ENCODE data around the gene PDX1. TPM values are rescaled to one million over a fixed set of nuclear protein-coding genes. Genes with fewer than 3 reads are reported as not detected.

PDX1 gene
- total and polyA plus RNA-seq, 9 of the 15 experiments (the other 6 are each of a cell fraction or from before 2014, with no cell fraction given) = not detected

DNA sequence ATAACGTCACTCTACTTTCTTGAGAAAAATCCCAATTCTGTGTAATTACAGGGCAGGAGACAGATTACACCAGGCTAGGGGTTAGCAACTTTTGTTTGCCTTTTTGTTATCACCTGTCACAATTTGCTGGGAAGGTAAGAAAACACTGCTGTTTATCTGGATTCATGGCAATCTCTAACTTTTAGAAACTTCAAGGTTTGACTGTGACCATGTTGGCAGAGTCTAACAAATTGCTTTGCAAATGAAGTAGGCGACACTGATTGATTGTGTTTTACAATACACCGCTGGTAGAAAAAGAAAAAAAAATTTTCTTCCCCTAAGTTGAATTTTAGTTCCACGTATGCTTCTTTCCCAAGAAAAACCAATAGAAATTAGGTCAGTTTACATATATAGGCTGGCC, 10.4 kb upstream of the PDX1 start:
- no peak for DNase-seq (ENCODE audit: extremely low read depth in 1 of 4, low spot score in 3 of 4)
- POLR2A ChIA-PET = no interaction called here
- H3K36me3 ChIP-seq (ENCODE audit: control insufficient read depth, insufficient read depth, low read length) = no peaks in the 10 kb centered on the region
- WGBS (ENCODE audit: insufficient coverage, low coverage, missing lambda C conversion rate) = 0% methylated on average over 4 of the region's 4 CpGs
- in situ Hi-C loops (cut with MboI) (no loop called here), intact Hi-C loops (cut with micrococcal nuclease) (no loop called here)
- ATAC-seq = no peak
- BruUV-seq (replicated peaks) = no TSS peak
- no peak overlapping the region for H2AFZ ChIP-seq (ENCODE audit: low read depth, low read length)
- FAIRE-seq = no peak
- H4K20me1 ChIP-seq (replicated peaks; ENCODE audit: control insufficient read depth, insufficient read depth, low read length) = no peaks in the 10 kb centered on the region
- H3K27me3 ChIP-seq (ENCODE audit: control insufficient read depth in 2 of 2, insufficient read depth in 2 of 2, low read length in 2 of 2) = peaks cover 4 to 6% of the 10 kb centered on the region in 2 experiments; a peak in 4 of 5 replicates
- no peak overlapping the region for H3K4me3 ChIP-seq
- no peaks in the 10 kb centered on the region for H3K4me1 ChIP-seq (replicated peaks in 1 of 2; ENCODE audit: control insufficient read depth in 2 of 2, insufficient read depth in 2 of 2, low read length in 2 of 2)
- no peaks in the 10 kb centered on the region for H3K79me2 ChIP-seq (ENCODE audit: control insufficient read depth, insufficient read depth, low read length)
- no peaks in the 10 kb centered on the region for H3K9me3 ChIP-seq (replicated peaks; ENCODE audit: control insufficient read depth, insufficient read depth, low read depth, low read length)
- CTCF ChIA-PET (ENCODE audit: low intra/inter-chr PET ratio) = no interaction called here
- no peak overlapping the region for H3K27ac ChIP-seq (ENCODE audit: extremely low read depth, low read depth, low read length)
- no peak overlapping the region for H3K9ac ChIP-seq (ENCODE audit: insufficient read depth in 1 of 2, low read depth in 2 of 2, low read length in 2 of 2)
- H3K9me1 ChIP-seq (ENCODE audit: control insufficient read depth, insufficient read depth, low read length) = no peaks in the 10 kb centered on the region
- H3K4me2 ChIP-seq (ENCODE audit: insufficient read depth, low read length) = no peak overlapping the region
- no peak for TF ChIP-seq THRAP3 (IDR thresholded peaks at IDR 0.05; ENCODE audit: borderline replicate concordance)
- TF ChIP-seq E2F6 (IDR thresholded peaks at IDR 0.05; ENCODE audit: borderline replicate concordance in 1 of 2, extremely low read depth in 1 of 2, insufficient read depth in 1 of 2, insufficient read length in 1 of 2, low read depth in 1 of 2, low read length in 1 of 2, poor library complexity in 1 of 2, severe bottlenecking in 1 of 2) = no peak
- TF ChIP-seq CC2D1A (IDR thresholded peaks at IDR 0.05) = no peak
- TF ChIP-seq, protein P1, sequence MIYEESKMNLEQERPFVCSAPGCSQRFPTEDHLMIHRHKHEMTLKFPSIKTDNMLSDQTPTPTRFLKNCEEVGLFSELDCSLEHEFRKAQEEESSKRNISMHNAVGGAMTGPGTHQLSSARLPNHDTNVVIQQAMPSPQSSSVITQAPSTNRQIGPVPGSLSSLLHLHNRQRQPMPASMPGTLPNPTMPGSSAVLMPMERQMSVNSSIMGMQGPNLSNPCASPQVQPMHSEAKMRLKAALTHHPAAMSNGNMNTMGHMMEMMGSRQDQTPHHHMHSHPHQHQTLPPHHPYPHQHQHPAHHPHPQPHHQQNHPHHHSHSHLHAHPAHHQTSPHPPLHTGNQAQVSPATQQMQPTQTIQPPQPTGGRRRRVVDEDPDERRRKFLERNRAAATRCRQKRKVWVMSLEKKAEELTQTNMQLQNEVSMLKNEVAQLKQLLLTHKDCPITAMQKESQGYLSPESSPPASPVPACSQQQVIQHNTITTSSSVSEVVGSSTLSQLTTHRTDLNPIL (CRISPR knock-in tag; IDR thresholded peaks at IDR 0.05) = no peak
- no peak for TF ChIP-seq SFPQ (IDR thresholded peaks at IDR 0.05; ENCODE audit: low read depth, low read length)
- no peak for TF ChIP-seq HDAC8 (tag; IDR thresholded peaks at IDR 0.05)
- no peak for TF ChIP-seq SRSF7 (optimal IDR thresholded peaks at IDR 0.05; ENCODE audit: low read depth, low read length)
- TF ChIP-seq KLF16 (IDR thresholded peaks at IDR 0.05) = no peak
- TF ChIP-seq BHLHE40 (IDR thresholded peaks at IDR 0.05; ENCODE audit: low read length) = no peak
- TF ChIP-seq ZNF184 (CRISPR knock-in tag; IDR thresholded peaks at IDR 0.05) = no peak
- TF ChIP-seq ZNF232 (CRISPR knock-in tag; IDR thresholded peaks at IDR 0.05) = no peak
- TF ChIP-seq SMARCA5 (IDR thresholded peaks at IDR 0.05) = no peak
- no peak for TF ChIP-seq ZNF584 (CRISPR knock-in tag; IDR thresholded peaks at IDR 0.05; ENCODE audit: low read depth)
- TF ChIP-seq GABPB2 (CRISPR knock-in tag; conservative IDR thresholded peaks at IDR 0.05) = no peak
- no peak for TF ChIP-seq NCOR1 (IDR thresholded peaks at IDR 0.05)
- TF ChIP-seq CBX8 (IDR thresholded peaks at IDR 0.05; ENCODE audit: borderline replicate concordance, extremely low read depth, low read depth, low read length, poor library complexity, severe bottlenecking) = no peak
- no peak for TF ChIP-seq PTTG1 (tag; IDR thresholded peaks at IDR 0.05; ENCODE audit: low read depth)

All from K562 (cell line).